ENCODE results near the gene HNRNPD. TPM values are rescaled to one million over a fixed set of nuclear protein-coding genes. Genes with fewer than 3 reads are reported as not detected.

Gene HNRNPD
- total and polyA plus RNA-seq, 2 donors (not counting 3 experiments of a cell fraction or from before 2014, with no cell fraction given) = 91.3 to 363 TPM

DNA sequence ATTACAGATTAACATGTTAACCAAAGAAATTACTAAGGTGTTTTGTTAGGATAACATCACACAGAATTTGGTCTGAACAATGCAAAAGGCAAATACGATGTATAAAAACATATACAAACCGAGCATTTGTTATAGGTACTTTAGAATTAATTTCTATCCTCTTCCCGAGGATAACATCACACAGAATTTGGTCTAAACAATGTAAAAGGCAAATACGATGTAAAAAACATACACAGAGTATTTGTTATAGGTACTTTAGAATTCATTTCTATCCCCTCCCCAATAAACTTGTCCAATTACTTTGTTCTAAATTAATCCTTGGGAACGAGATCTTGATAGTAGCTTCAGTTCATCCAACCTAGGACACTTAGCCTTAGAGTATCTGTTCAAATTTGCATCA, 48.8 kb upstream of the HNRNPD start:
- Histone ChIP-seq H3K27me3 (ENCODE audit: control insufficient read depth in 2 of 2, insufficient read depth in 2 of 2, low read length in 2 of 2) (peaks cover 0 to 5% of the 10 kb centered on the region in 2 experiments), H3K9ac (replicated peaks; ENCODE audit: extremely low read depth, insufficient read depth, low read length) (no peak overlapping the region), H3K36me3 (ENCODE audit: control insufficient read depth in 2 of 2, extremely low read depth in 1 of 2, insufficient read depth in 2 of 2, low read length in 2 of 2) (peaks cover 13 to 44% of the 10 kb centered on the region in 2 experiments), H2AFZ (ENCODE audit: low read depth, low read length) (no peak overlapping the region), H4K20me1 (replicated peaks; ENCODE audit: control insufficient read depth, extremely low read depth, insufficient read depth, low read length) (peaks cover 34% of the 10 kb centered on the region), H3K9me1 (replicated peaks; ENCODE audit: control insufficient read depth, extremely low read depth, insufficient read depth, low read length) (no peaks in the 10 kb centered on the region), H3K4me3 (replicated peaks in 1 of 3; ENCODE audit: insufficient read depth in 1 of 3, low read depth in 1 of 3, low read length in 3 of 3) (no peak overlapping the region), H3K27ac (ENCODE audit: insufficient read depth, low read depth, low read length) (no peak overlapping the region), H3K9me3 (replicated peaks; ENCODE audit: control insufficient read depth, insufficient read depth, low read length) (no peaks in the 10 kb centered on the region), H3K79me2 (ENCODE audit: control insufficient read depth, insufficient read depth, low read length) (peaks cover 24% of the 10 kb centered on the region), H3K4me2 (ENCODE audit: insufficient read depth, low read length) (no peak overlapping the region), H3K4me1 (ENCODE audit: control insufficient read depth, extremely low read depth, insufficient read depth, low read length) (peaks cover 24% of the 10 kb centered on the region)
- POLR2A ChIA-PET = interaction anchor here (0.6 to 1.0 kb wide), 3 partner anchors 49 to 577 kb away, joined by 3 read pairs; partner anchors contain the start of gene HNRNPD
- BruUV-seq (replicated peaks) = no TSS peak
- DNase-seq (ENCODE audit: low read depth, low spot score) (no peak), FAIRE-seq (no peak)
- dilution Hi-C loops (cut with MboI; ENCODE audit: extremely low pct_ligation_motif_present, low sequenced_read_pairs) (no loop called here), intact Hi-C loops (cut with micrococcal nuclease) (no loop called here)
- CTCF ChIA-PET = interaction anchor here (1.1 to 1.2 kb wide), 2 partner anchors 12 to 62 kb away, joined by 3 read pairs; no protein-coding TSS in a partner anchor
- TF ChIP-seq POLR2A (IDR thresholded peaks at IDR 0.05; ENCODE audit: low read depth, low read length) (no peak), JUN (IDR thresholded peaks at IDR 0.05; ENCODE audit: borderline replicate concordance, insufficient read depth, insufficient read length, low read depth) (no peak), POLR2AphosphoS5 (IDR thresholded peaks at IDR 0.05; ENCODE audit: insufficient read depth, low read depth, low read length) (no peak), CTCF (IDR thresholded peaks at IDR 0.05; ENCODE audit: extremely low read depth in 1 of 2, insufficient read depth in 1 of 2, low read depth in 1 of 2, low read length in 2 of 2) (no peak), EZH2 (IDR thresholded peaks at IDR 0.05; ENCODE audit: borderline replicate concordance, low read depth, low read length, severe bottlenecking) (no peak), FOS (IDR thresholded peaks at IDR 0.05; ENCODE audit: borderline replicate concordance, insufficient read depth, low read length) (no peak), GATA2 (IDR thresholded peaks at IDR 0.05; ENCODE audit: insufficient read depth, insufficient read length, low read depth, low read length) (no peak), MYC (IDR thresholded peaks at IDR 0.05; ENCODE audit: low read depth, low read length) (no peak)
- TF ChIP-seq, protein P1, sequence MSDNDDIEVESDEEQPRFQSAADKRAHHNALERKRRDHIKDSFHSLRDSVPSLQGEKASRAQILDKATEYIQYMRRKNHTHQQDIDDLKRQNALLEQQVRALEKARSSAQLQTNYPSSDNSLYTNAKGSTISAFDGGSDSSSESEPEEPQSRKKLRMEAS (IDR thresholded peaks at IDR 0.05; ENCODE audit: insufficient read depth, insufficient read length) = no peak

Data from endothelial cell of umbilical vein (primary cell).